A549 (cell line): ENCODE measurements around the gene NTSR1.

Experiments
- ESRRA ChIP-seq: fragments of 150-350 bp; IDR thresholded peaks from 2 replicates; pipeline ENCODE4 v1.6.1; 2014; ENCODE audit warnings: mild to moderate bottlenecking, low read length, borderline replicate concordance
- MYC ChIP-seq: IDR thresholded peaks from 2 replicates; pipeline ENCODE4 v1.6.1; 2012; ENCODE audit warnings: mild to moderate bottlenecking, inconsistent platforms, low read length, improper control_type of control experiment, borderline replicate concordance
- POLR2A ChIP-seq: IDR thresholded peaks from 2 replicates; pipeline ENCODE4 v1.6.1; 2012; ENCODE audit warnings: mild to moderate bottlenecking, low read length
- RAD21 ChIP-seq, 2 experiments: fragments of >200 bp in 1 of 2; sonication (Bioruptor Twin) in 1 of 2; formaldehyde crosslinking in 1 of 2; IDR thresholded peaks in 1 of 2; conservative IDR thresholded peaks in 1 of 2; 2 replicates in 1 of 2; 3 replicates in 1 of 2; pipeline ENCODE4 v1.6.1; 2012 to 2018; ENCODE audit warnings: inconsistent platforms in 1 of 2
- RFX5 ChIP-seq: fragments of 450-650 bp; IDR thresholded peaks from 2 replicates; pipeline ENCODE4 v1.7.1; 2014; ENCODE audit warnings: antibody characterized with exemption, mild to moderate bottlenecking, moderate library complexity
- TF ChIP-seq, protein P1 (sequence below): fragments of 200-600 bp; sonication (generic); IDR thresholded peaks from 2 replicates; pipeline ENCODE4 v1.6.1; 2016; ENCODE audit warnings: antibody characterized with exemption, mild to moderate bottlenecking, moderate library complexity
- TF ChIP-seq, protein P2 (sequence below): fragments of >200 bp; sonication (Bioruptor Twin); formaldehyde crosslinking; IDR thresholded peaks from 3 replicates; pipeline ENCODE4 v1.5.1; 2016

DNA sequence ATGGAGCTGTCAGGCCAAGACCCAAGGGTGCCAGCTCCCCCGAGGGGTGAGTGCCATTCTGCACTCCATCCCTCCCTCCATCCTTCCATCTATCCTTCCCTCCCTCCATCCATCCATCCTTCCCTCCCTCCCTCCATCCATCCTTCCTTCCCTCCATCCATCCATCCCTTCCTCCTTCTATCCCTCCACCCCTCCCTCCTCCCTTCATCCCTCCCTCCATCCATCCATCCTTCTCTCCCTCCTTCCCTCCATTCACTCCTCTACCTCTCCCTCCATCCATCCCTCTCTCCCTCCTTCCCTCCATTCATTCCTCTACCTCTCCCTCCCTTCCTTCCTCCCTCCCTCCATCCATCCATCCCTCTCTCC lies 46.3 kb downstream of the NTSR1 start:
- TF ChIP-seq, protein P1, sequence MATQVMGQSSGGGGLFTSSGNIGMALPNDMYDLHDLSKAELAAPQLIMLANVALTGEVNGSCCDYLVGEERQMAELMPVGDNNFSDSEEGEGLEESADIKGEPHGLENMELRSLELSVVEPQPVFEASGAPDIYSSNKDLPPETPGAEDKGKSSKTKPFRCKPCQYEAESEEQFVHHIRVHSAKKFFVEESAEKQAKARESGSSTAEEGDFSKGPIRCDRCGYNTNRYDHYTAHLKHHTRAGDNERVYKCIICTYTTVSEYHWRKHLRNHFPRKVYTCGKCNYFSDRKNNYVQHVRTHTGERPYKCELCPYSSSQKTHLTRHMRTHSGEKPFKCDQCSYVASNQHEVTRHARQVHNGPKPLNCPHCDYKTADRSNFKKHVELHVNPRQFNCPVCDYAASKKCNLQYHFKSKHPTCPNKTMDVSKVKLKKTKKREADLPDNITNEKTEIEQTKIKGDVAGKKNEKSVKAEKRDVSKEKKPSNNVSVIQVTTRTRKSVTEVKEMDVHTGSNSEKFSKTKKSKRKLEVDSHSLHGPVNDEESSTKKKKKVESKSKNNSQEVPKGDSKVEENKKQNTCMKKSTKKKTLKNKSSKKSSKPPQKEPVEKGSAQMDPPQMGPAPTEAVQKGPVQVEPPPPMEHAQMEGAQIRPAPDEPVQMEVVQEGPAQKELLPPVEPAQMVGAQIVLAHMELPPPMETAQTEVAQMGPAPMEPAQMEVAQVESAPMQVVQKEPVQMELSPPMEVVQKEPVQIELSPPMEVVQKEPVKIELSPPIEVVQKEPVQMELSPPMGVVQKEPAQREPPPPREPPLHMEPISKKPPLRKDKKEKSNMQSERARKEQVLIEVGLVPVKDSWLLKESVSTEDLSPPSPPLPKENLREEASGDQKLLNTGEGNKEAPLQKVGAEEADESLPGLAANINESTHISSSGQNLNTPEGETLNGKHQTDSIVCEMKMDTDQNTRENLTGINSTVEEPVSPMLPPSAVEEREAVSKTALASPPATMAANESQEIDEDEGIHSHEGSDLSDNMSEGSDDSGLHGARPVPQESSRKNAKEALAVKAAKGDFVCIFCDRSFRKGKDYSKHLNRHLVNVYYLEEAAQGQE = no peak
- TF ChIP-seq, protein P2, sequence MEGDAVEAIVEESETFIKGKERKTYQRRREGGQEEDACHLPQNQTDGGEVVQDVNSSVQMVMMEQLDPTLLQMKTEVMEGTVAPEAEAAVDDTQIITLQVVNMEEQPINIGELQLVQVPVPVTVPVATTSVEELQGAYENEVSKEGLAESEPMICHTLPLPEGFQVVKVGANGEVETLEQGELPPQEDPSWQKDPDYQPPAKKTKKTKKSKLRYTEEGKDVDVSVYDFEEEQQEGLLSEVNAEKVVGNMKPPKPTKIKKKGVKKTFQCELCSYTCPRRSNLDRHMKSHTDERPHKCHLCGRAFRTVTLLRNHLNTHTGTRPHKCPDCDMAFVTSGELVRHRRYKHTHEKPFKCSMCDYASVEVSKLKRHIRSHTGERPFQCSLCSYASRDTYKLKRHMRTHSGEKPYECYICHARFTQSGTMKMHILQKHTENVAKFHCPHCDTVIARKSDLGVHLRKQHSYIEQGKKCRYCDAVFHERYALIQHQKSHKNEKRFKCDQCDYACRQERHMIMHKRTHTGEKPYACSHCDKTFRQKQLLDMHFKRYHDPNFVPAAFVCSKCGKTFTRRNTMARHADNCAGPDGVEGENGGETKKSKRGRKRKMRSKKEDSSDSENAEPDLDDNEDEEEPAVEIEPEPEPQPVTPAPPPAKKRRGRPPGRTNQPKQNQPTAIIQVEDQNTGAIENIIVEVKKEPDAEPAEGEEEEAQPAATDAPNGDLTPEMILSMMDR = no peak
- TF ChIP-seq POLR2A (no peak), RAD21 (conservative IDR thresholded peaks at IDR 0.05 in 1 of 2, IDR thresholded peaks at IDR 0.05 in 1 of 2) (no peak), ESRRA (no peak), RFX5 (no peak), MYC (no peak)
